Measurements from ENCODE around the gene DNASE1. TPM values are rescaled to one million over a fixed set of nuclear protein-coding genes. Genes with fewer than 3 reads are reported as not detected.

The DNASE1 gene
- total and polyA plus RNA-seq, 4 donors = 0.77 to 11.6 (median 6.2) TPM

Other genes with a start within 250 kb of the DNASE1 start
- 1 to 10 TPM; 1.2 to 1.7 TPM for gene ZNF597, start 211.2 kb upstream of the DNASE1 start, total RNA-seq
- gene ZNF597, start 211.2 kb upstream of the DNASE1 start, polyA plus RNA-seq = under 1 TPM; 0.53 to 0.54 TPM
- gene NAA60, start 211.0 kb upstream of the DNASE1 start, total RNA-seq = 10 to 100 TPM; 11.3 to 21.3 TPM
- 10 to 100 TPM; 29.9 to 41.3 TPM for gene NAA60, start 211.0 kb upstream of the DNASE1 start, polyA plus RNA-seq
- gene C16orf90, start 159.2 kb upstream of the DNASE1 start, total RNA-seq = not detected
- gene C16orf90, start 159.2 kb upstream of the DNASE1 start, polyA plus RNA-seq = not detected
- 1 to 10 TPM; 4.4 to 5.2 TPM for gene CLUAP1, start 153.7 kb upstream of the DNASE1 start, total RNA-seq
- gene CLUAP1, start 153.7 kb upstream of the DNASE1 start, polyA plus RNA-seq = 1 to 10 TPM; 3.1 to 8.1 TPM
- 1 to 10 TPM; 1.5 to 2.2 TPM for gene NLRC3, start 77.3 kb upstream of the DNASE1 start, total RNA-seq
- under 1 TPM; 0.35 to 0.58 TPM for gene NLRC3, start 77.3 kb upstream of the DNASE1 start, polyA plus RNA-seq
- 1 to 10 TPM; 1.8 to 4.9 TPM for gene SLX4, start 43.1 kb upstream of the DNASE1 start, total RNA-seq
- under 1 TPM; 0.32 to 0.87 TPM for gene SLX4, start 43.1 kb upstream of the DNASE1 start, polyA plus RNA-seq
- 100 to 1,000 TPM in 1 of 2 donors, 10 to 100 TPM in 1; 96.0 to 129 TPM for gene TRAP1, start 62.8 kb downstream of the DNASE1 start, total RNA-seq
- gene TRAP1, start 62.8 kb downstream of the DNASE1 start, polyA plus RNA-seq = 100 to 1,000 TPM in 1 of 2 donors, 10 to 100 TPM in 1; 78.3 to 148 TPM
- 10 to 100 TPM; 25.6 to 25.8 TPM for gene CREBBP, start 226.0 kb downstream of the DNASE1 start, total RNA-seq
- gene CREBBP, start 226.0 kb downstream of the DNASE1 start, polyA plus RNA-seq = 10 to 100 TPM in 1 of 2 donors, 1 to 10 TPM in 1; 7.0 to 13.3 TPM